Activated CD4-positive, CD25-positive, alpha-beta regulatory T cell treated with anti-CD3 and anti-CD28 coated beads, Interleukin-2, amount 50 U/mL, for 72 hours (primary cell): Measurements from ENCODE around the gene MMUT.
"Not testable (repeated sequence)": the region's sequence is repeated elsewhere in the genome, so short reads cannot be mapped to it uniquely, and the experiment has no call there.

Experiments
- DNase-seq: peaks from one replicate; pipeline ENCODE4 v3.0.0; 2021

The MMUT gene

DNA sequence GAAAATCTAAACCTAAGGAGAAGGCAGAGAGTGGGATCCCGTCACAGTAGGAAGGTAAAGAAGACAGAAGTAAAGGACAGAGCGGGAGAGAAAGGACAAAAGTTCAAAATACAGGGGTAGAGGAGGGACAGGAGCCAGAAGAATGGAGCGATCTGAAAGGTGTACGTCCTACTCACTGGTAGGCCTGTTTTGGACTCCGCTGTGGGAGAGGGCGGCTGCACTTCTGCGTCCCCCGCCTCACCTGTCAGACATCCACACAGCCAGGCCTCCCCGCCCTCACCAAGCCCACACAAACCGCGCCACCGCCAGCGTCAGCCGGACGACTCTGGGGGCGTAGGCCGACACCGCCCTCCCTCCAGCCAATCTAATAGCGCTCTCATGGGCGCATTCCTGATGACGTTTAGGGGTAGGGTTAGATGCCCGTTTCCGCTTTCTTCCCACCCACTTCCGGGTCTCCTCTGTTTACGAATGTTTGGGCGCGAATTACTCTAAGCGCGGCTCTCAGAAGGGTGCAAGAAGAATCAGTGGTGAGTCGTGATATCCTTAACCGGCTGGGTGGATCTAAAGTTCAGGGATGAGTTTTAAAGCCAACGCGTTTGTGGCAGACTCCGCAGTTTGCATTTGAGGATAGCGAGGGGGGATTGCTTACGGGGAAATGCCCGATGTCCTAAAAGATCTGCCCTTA lies at the start of gene MMUT, which contains the start of gene CENPQ:
Gene MMUT, minus strand, starts transcription at position 327 of the 685 bp plus-strand sequence. CDS start 3,787 bp downstream, outside the sequence.
Gene CENPQ, plus strand, starts transcription at position 444 of the 685 bp plus-strand sequence. CDS start 6,807 bp downstream, outside the sequence.
- DNase-seq = peak; percentile 85

DNA sequence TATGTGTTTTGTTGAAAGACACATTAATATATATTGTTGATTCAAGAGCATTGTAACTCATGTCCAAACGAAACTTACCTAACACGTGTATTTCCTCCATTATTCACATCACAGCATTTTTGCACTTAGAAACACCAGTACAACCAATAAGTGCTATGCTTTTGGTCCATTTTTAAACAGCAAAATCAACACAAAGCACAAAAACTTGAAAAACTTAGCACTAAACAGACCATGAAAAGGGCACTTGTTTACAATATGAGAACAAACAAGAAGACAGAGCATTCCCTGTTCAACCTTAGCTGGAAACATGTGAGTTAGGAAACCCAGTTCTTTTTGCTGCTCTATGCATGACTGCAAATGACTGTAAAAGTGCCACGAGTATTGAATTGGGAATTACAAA lies 46.3 kb upstream of the MMUT start:
- no peak for DNase-seq

DNA sequence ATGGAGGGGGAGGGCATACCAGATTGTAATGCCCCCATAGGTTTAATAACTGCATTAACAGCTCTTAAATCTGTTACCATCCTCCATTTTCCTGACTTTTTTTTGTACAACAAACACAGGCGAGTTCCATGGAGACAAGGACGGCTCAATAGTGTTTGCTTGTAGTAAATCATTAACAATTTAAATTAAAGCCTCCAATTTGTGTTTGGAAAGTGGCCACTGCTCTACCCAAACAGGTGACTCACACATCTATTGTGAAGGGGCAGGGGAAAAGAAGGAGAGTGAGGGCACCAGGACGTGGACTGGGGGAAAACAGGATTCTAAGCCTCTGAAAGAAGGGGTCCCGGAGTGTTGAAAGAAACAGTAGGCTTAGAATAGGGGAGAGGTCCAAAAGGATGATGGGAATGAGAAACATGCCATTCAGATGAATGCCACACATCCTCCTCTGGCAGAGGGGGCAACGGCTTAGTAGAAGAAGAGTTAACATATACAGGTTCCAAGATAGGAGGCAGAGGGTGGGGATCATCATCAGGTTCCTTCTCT lies 43.6 kb upstream of the MMUT start:
- no peak for DNase-seq

DNA sequence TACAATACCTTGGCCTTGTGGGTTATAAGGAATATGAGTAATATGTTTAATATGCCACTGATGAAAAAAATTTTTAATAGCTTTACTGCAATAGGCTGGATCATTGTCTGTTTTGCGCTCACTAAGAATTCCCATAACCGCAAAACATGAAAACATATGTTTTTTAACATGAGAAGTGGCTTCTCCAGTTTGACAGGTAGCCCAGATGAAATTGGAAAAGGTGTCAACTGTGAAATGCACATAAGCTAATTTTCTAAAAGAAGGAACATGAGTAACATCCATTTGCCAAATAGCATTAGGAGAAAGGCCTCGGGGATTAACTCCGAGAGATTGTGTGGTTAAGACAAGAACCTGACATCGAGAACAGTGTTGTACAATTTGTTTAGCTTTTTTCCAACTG lies 41.6 kb upstream of the MMUT start:
- no peak for DNase-seq

DNA sequence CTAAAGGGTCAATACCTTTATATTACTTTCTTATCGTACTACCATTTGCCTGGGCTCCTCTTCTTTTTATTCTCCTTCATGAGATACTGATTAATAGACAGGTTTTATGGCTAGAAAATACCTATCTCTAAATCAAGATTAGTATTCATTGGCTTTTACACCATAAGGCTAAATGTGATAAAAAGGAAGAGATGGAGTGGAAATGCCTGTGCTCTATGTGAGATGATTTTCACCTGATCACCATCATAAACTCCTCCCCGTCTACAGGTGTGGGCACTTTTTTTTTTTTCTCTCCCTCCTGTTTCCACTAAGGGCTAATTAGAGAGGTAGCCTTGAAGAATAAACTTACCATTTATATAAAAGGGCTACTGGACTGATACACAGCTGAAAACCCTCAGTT lies 36.6 kb upstream of the MMUT start, which contains the start of gene GLYATL3:
Gene GLYATL3, plus strand, starts transcription at position 301 of the 400 bp plus-strand sequence. CDS start 12,068 bp downstream, outside the sequence.
- no peak for DNase-seq

DNA sequence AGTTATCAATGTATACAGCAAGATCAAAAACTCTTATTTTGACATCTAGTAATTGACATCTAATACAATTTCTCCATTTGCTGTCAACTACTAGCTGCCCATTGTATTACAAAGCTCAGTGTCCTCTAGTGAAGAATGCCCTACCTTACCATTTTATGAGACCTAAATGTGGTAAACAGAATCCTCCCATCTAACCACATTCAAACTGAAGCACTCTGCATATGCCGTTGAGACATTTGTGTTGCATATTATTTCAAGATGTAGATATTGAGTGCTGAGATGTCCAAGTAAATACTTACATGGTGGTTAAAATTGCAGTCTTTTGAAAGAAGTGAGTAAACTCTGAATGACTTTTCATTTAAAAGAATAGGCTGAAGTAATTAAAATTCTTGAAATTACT lies 36.1 kb upstream of the MMUT start:
- no peak for DNase-seq

DNA sequence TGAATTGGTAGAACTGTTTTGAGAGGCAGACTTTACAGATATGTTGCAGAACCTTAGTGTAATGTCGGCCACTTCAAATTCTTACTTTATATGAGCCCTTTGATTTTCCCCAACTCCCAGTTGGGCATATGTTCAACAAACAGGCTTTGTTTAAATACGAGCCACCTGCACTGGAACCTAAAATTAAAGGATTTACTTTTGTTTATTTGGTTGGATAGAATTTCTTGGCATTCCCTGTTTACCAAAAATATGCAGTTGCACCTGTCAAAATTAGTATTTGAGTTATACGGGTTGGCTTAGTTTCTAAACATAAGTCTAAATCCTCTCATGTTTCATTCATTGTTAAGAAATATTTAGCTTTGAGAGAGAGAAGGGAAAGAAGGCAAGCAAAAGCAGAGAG lies 34.3 kb upstream of the MMUT start:
- no peak for DNase-seq

DNA sequence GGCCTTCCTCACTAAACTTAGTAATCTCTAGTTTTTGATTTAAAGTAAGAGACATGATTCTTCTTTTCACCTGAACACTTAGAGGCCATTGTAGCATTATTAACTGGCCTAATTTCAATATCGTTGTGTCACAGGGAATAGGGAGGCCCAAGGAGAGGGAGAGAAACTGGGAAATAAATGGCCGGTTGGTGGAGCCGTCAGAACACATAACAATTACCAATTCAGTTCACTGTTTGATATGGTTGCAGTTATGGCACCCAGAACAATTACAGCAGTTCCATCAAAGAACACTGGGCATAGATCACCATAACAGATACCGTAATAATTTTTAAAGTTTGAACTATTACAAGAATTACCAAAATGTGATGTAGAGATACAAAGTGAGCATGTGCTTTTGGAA lies 27.6 kb upstream of the MMUT start:
- no peak for DNase-seq

DNA sequence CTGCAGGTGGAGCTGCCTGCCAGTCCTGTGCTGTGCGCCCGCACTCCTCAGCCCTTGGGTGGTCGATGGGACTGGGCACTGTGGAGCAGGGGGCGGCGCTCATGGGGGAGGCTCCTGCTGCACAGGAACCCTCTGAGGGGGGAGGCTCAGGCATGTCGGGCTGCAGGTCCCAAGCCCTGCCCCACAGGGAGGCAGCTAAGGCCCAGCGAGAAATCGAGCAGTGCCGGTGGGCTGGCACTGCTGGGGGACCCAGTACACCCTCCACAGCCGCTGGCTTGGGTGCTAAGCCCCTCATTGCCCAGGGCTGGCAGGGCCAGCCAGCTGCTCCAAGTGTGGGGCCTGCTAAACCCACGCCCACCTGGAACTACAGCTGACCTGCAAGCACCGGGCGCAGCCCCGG lies 20.3 kb upstream of the MMUT start:
- DNase-seq = not testable (repeated sequence)

DNA sequence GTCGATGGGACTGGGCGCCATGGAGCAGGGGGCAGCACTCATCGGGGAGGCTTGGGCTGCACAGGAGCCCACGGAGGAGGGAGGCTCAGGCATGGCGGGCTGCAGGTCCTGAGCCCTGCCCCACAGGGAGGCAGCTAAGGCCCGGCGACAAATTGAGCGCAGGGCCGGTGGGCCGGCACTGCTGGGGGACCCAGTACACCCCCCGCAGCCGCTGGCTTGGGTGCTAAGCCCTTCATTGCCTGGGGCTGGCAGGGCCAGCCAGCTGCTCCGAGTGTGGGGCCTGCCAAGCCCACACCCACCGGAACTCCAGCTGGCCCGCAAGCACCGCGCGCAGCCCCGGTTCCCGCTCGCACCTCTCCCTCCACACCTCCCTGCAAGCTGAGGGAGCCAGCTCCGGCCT lies 18.8 kb upstream of the MMUT start:
- not testable (repeated sequence) for DNase-seq

DNA sequence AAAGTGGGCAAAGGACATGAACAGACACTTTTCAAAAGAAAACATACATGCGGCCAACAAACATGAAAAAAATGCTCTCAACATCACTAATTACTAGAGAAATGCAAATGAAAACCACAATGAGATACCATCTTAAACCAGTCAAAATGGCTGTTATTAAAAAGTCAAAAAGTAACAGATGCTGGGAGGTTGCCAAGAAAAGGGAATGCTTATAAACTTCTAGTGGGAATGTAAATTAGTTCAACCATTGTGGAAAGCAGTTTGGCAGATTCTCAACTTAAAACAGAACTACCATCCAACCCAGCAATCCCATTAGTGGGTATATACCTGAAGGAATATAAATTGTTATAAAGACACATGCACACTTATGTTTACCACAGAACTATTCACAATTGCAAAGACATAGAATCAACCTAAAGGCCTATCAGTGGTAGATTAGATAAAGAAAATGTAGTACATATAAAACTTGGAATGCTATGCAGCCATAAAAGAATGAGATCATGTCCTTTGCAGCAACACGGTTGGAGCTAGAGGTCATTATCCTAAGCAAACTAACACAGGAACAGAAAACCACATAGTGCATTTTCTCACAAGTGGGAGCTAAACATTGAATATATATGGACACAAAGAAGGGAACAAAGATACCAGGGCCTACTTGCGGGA lies 16.4 kb upstream of the MMUT start:
- DNase-seq = no peak

DNA sequence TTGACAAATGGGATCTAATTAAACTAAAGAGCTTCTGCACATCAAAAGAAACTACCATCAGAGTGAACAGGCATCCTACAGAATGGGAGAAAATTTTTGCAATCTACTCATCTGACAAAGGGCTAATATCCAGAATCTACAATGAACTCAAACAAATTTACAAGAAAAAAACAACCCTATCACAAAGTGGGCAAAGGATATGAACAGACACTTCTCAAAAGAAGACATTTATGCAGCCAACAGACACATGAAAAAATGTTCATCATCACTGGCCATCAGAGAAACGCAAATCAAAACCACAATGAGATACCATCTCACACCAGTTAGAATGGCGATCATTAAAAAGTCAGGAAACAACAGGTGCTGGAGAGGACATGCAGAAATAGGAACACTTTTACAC lies 13.5 kb upstream of the MMUT start:
- DNase-seq = not testable (repeated sequence)

DNA sequence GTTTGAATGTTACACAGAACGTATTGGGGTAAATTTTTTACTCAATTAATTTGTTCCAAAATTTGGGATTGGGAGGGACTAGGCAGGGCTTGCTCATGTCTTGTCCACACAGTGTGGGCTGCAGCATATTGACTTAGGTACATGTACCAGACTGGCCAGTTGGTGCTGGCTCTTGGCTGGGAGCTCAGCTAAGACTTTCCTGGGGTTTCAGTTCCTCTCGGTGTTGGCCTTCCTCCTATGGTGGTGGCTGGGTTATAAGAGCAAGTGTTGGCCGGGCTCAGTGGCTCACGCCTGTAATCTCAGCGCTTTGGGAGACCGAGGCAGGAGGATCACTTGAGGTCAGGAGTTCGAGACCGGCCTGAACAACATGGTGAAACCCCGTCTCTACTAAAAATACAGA lies 5.0 kb upstream of the MMUT start:
- DNase-seq = no peak

DNA sequence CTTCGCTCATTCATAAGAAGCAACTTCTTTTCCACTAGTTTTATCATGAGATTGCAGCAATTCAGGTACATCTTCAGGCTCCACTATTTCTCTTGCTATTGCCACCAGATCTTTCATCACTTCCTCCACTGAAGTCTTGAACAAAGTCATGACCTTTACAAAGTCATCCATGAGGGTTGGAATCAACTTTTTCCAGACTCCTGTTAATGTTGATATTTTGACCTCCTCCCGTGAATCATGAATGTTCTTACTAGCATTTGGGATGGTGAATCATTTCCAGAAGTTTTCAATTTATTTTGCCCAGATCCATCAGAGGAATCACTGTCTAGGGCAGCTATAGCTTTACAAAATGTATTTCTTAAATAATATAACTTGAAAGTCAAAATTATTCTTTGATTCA lies 1.6 kb upstream of the MMUT start:
- DNase-seq = no peak

DNA sequence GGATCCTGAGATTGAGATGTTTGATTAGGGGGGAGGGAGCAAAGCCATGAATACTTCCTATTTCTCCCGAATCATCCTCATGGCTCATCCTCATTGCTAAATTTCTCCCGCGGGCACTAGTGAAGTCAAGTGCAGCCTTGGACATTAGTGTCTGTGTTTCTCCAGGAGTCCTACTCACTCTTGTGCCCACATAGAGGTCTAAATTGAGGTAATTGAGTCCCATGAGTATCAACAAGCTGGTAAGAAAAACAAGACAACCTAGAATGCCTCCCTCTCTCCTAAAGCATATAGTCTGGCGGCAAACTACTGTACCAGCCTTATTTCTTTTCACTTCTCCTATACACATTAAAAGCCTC lies 537 bp upstream of the MMUT start:
- no peak for DNase-seq

DNA sequence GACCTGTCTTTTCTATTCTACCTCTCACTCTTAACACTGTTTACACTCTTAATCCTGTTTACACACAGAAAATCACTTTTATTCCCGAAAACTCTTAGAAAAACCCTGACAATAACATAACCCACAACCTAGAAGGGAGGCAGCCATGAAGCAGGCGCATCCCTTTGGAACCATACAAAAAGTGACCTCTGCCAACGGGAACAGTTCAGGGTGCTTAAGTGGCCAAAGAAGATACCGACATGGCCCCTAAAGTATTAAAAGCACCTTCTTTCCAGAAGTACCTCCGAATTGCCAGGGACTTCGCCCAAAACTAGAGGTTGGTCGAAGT lies 490 bp downstream of the MMUT start:
- DNase-seq = no peak

DNA sequence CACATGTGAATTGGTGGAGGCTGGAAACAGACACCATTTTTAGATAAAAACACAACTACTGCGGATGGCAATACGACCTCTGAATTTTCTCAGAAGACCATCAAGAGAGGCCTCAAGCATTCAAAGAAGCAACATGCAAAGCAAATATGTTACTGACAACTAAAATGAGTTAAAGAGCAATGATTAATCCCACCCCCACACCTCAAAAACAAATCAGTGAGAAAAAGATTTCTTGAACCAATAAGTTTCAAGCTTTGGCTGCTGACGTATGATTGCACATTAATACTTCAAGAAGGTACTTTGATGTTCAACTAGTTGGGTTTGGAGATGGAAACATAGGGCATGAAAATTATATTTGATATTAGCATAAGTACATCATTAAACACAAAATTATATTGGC lies 982 bp downstream of the MMUT start:
- DNase-seq = no peak

DNA sequence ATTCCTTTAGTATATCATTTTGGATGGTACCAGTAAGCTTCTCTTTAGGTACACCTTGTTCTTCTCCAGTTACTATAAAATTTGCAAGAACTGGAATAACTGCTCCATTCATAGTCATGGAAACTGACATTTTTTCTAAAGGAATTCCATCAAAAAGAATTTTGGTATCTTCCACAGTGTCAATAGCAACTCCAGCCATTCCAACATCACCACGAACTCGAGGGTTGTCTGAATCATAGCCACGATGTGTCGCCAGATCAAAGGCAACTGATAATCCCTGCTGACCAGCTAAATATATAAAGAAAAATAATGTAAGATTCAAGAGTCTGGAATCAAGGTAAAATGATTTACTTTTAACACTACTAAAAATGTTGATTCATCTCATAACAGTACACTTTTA lies 5.3 kb downstream of the MMUT start:
- DNase-seq = no peak

DNA sequence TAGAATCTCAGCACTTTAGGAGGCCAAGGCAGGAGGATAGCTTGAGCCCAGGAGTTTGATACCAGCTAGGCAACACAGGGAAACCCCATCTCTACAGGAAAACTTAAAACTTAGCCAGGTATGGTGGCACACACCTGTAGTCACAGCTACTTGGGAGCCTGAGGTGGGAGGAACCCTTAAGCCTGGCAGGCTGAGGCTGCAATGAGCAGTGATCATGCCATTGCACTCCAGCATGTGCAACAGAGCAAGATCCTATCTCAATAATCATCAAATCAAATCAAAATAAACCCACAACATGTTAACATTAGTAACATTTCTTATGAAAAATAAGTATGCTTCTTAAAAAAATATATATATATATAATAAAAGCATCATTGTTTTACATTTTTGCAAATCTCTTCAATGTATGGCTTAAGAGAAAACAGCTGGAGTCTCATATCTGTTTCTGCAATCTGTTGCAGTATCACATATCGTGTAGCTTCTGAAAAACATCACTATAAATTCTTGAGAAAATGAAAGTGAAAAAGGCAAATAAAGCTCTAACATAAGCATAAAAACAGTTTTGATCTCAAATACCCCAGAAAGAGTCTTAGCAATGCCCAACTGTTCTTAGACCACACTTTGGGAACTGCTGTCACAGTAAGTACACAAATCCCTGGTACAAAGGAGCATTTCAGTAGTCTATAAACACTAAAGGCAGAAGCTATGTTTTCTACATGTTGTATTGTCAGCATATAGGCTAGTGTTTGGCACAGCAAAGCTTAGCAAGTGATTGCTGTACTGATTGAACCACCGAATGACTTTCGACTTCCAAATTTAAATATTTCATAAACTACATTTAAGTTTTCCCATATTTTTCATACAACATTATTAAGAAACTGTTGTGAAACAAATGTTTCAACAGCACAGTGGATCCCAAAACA lies 8.0 kb downstream of the MMUT start:
- DNase-seq = no peak

DNA sequence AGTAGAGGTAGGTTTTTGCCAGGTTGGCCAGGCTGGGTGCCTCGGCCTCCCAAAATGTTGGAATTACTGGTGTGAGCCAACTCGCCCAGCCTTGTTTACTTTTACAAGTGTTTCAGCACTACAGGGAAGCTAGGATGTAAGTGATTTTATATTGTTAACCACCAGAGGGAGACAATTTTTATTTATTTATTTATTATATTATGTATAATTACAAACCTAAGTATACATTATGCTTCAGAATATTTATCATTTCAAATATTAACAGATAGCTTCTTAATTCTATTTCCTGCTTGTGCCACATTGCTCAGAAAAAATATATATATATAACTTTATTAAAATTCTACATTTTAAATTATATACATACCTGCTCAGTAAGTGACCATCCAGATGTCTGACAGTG lies 9.8 kb downstream of the MMUT start:
- no peak for DNase-seq

DNA sequence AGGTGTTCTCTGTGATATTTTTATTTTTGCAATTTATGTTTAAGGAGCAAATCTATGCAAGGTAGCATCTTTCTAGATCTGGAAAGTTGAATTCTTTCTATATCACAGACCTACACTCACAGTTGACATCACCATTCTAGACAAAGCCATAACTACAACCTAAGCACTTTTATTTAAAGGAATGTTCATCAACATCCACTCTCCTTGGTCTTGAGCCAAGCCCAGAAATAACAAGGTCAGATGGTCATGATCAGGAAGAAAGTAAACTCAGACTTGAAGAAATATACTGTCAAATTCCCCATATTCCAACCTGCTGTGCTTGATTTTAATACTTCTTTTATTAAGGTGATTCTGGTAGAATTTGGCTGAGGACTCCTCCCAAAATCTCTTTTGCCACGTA lies 32.2 kb downstream of the MMUT start:
- DNase-seq = no peak

DNA sequence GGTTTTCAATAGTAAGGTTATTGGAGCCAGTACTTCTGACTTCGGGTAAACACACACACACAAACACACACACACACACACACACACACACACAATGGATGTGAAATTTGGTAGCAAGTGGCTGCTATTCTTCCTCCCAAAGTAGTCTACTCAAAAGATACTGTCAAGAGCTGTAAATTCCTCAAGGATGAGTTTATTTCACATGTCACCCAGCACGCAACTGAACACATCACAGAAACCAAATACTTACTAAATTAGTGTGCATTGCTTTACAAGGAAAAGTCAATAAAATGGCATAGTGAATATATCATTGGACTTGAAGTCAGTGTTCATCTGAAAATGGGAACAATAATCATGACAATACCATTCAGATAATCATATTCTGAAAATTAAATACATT lies 32.9 kb downstream of the MMUT start:
- no peak for DNase-seq

DNA sequence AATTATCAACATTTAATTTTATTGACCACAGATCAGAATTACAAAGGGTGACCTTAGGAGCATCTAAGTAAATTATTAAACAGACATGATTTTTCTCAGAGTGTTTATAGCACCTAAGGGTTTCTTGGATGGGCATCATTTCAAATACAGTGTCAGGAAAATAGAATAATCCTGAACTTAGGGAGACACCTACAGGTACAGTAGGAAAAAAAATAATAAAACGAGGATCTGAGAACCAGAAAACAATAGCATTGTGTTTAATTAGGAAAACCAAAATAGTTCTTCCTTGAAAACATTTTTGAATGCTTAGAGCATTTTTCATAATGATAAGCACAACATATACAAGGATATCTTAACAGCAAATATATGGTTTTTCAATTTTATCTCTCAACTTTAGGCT lies 39.2 kb downstream of the MMUT start:
- no peak for DNase-seq

DNA sequence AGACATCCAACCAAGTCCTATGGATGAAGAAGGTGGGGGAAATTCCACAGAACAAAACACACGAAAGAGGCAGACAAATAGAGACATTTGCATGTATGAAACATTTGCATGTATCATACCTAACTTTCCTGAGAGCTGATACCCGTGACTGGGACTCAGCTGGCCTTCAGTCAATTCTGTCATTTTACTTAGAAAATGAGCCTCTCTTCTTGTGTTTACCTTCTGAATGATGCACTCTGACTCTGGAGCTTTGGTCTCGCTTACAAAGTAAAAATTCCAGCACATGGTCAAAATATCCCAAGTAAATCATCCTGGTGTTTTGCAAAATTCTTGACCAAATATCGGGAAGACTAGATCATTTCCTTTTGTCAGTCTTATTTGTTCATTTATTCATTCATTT lies 46.9 kb downstream of the MMUT start:
- DNase-seq = no peak
